HFF-Myc (cell line): ENCODE data around the gene ETV6.

Experiments
- DNase-seq: peaks from one replicate; pipeline ENCODE4 v3.0.0-alpha.2; 2011; ENCODE audit warnings: low read depth; ENCODE audit errors: extremely low read depth
- H3K4me3 ChIP-seq: replicated peaks from 2 replicates; pipeline ENCODE4 v1.5.1; 2011; ENCODE audit warnings: low read depth, mild to moderate bottlenecking, control low read depth, low read length
- TF ChIP-seq, protein P1 (sequence below): IDR thresholded peaks from 2 replicates; pipeline ENCODE4 v1.5.1; 2012; ENCODE audit warnings: mild to moderate bottlenecking, low read depth, low read length, control low read depth; ENCODE audit errors: missing control alignments

The ETV6 gene

GRCh38 chr12:11823593-11823992 lies 174.1 kb downstream of the ETV6 start:
- TF ChIP-seq, protein P1, sequence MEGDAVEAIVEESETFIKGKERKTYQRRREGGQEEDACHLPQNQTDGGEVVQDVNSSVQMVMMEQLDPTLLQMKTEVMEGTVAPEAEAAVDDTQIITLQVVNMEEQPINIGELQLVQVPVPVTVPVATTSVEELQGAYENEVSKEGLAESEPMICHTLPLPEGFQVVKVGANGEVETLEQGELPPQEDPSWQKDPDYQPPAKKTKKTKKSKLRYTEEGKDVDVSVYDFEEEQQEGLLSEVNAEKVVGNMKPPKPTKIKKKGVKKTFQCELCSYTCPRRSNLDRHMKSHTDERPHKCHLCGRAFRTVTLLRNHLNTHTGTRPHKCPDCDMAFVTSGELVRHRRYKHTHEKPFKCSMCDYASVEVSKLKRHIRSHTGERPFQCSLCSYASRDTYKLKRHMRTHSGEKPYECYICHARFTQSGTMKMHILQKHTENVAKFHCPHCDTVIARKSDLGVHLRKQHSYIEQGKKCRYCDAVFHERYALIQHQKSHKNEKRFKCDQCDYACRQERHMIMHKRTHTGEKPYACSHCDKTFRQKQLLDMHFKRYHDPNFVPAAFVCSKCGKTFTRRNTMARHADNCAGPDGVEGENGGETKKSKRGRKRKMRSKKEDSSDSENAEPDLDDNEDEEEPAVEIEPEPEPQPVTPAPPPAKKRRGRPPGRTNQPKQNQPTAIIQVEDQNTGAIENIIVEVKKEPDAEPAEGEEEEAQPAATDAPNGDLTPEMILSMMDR: no peak
- no peak for DNase-seq
- H3K4me3 ChIP-seq: no peak overlapping the region

- TF ChIP-seq, protein P1: no peak
Observed at GRCh38 chr12:11824069-11824468, 174.6 kb downstream of the ETV6 start.

GRCh38 chr12:11824736-11825135 lies 175.3 kb downstream of the ETV6 start:
- H3K4me3 ChIP-seq: no peak overlapping the region
- no peak for DNase-seq
- TF ChIP-seq, protein P1: no peak

More at GRCh38 chr12:11824069-11824468, 174.6 kb downstream of the ETV6 start:
- H3K4me3 ChIP-seq: no peak overlapping the region
- DNase-seq: no peak

- no peak for DNase-seq
- TF ChIP-seq, protein P1: no peak
- H3K4me3 ChIP-seq: no peak overlapping the region
Observed at GRCh38 chr12:11825278-11825677, 175.8 kb downstream of the ETV6 start.

DNA sequence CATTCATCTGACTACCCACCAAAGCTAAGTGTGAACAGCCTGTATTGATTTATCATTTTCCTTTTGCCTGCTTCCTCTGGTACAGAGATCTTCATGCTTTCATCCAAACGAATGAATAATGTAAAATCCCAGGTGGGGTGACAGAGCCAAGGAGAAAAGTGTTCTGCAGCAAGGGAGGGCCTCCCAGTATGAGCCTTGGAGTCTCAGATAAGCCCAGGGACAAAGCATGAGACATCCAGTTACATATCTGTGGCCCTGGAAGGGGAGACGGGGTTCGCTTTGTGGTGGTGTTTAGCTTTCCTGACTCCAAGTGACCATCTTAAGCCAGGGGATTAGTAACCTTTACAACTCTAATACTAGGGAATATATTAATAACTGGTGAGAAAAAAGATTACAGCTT lies 177.1 kb downstream of the ETV6 start:
- no peak overlapping the region for H3K4me3 ChIP-seq
- TF ChIP-seq, protein P1: no peak
- no peak for DNase-seq

GRCh38 chr12:11827091-11828061 lies 177.9 kb downstream of the ETV6 start:
- TF ChIP-seq, protein P1: no peak
- no peak for DNase-seq
- no peak overlapping the region for H3K4me3 ChIP-seq
